ENCODE results near the gene RAPGEF5.

GRCh38 chr7:22179442-22179879, 177.5 kb downstream of the RAPGEF5 start:
- TF ChIP-seq POLR2A (IDR thresholded peaks at IDR 0.05; ENCODE audit: borderline replicate concordance, extremely low read depth, insufficient read depth, insufficient read length): no peak
- no peak for TF ChIP-seq REST (IDR thresholded peaks at IDR 0.05; ENCODE audit: low read depth)
- no peak for TF ChIP-seq TCF7L2 (IDR thresholded peaks at IDR 0.05; ENCODE audit: borderline replicate concordance, extremely low read depth, insufficient read depth, insufficient read length)
- no peak for TF ChIP-seq EZH2 (IDR thresholded peaks at IDR 0.05)
- no peak for TF ChIP-seq CTCF (IDR thresholded peaks at IDR 0.05 in 2 of 3, conservative IDR thresholded peaks at IDR 0.05 in 1 of 3; ENCODE audit: borderline replicate concordance in 1 of 3, insufficient read depth in 1 of 3, low read depth in 2 of 3, low read length in 2 of 3)
